HL-60/S4 treated with retinoic acid at 250 ng/mL for 4 days and 3 days (cell line): ENCODE results near the gene CNGB1.

Experiments
- in situ Hi-C: fragments of 300-500 bp; cut with MboI; formaldehyde crosslinking; loops from 2 replicates; pipeline ENCODE4 v1.7.0; 2022; ENCODE audit warnings: low sequenced_read_pairs

Gene CNGB1

DNA sequence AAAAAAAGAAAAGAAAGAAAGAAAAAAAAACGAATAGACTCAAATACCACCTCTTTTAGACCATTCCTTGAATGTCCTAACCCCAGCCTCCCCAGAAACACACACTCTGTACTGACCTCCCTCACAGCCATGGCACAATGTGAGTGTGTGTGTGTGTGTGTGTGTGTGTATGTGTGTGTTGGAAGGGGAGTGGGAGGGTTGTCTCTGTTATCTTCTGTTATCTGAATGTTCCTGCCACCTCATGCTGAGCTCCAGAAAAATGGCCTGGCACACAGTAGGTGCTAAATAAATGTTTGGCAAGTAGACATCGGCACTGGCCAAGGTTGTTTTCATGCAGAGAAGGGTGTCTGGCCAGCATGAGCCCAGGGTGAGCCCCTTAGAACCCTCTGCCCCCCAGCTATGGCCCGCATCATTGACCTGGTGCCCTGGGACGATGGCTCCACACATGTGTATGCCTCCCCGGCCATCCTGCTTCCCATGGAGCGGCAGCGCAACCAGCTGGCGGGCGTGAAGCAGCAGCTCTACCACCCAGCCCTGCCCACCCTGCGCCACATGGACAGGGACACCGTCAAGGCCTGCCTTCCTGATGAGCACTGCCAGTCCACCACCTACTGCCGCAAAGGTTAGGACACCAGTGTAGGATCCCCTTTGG, 6.6 kb upstream of the CNGB1 start:
- in situ Hi-C loops = no loop called here

DNA sequence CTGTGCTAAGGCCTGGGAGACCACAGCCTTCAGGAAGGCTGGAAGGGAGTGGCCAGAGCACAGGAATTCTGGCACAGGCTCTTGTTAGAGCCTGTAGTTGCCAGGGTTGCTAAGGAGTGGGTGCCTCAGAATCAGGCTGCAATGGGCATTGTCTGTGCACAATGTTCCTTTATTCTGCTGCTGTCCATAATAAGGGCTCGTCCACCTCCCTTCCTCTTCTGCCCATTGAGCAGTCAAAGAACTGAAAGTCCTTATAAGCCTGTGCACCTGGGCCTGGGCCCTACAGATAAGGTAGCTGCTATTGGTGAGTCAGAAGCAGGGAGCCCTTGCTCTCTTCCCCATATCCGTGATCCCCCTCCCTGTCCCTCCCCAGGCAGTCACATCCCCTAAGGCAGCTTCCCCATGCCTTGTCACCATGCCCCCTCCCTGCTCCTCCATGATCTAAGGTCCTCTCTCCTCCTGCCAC, 5.4 kb upstream of the CNGB1 start:
- in situ Hi-C loops = no loop called here

DNA sequence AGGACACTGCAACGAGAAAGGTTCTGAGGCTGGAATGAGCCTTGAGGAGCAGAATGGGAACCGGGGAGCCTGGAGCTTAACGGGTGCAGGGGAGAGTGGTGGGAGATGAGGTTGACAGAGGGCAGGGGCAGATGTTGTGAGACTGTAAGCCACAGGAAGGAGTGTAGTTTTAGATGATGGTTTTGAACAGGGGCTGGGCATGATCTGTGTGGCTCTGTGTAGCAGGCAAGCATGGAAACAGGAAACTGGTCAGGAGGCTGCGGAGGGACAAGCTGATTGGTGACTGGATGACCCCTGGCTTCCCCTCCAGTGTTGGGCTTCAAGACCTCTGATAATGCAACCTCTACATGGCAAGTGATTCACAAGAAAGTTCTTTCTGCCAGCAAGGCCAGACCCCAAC, 1.4 kb upstream of the CNGB1 start:
- in situ Hi-C loops = no loop called here

DNA sequence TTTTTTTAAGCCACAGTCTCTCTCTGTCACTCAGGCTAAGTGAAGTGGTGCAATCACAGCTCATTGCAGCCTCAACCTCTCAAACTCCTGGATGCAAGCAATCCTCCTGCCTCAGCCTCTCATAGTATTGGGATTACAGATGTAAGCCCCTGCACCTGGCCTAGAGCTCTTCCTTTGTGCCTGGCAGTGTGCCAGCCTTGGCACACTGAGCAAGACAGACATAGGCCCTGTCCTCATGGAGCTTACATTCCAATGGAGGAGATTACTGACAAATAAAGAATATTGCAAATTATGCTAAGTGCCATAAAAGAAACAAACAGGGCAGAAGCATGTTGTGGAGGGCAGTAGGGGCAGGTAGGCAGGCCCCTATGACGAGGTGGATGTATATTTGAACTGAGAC, 920 bp upstream of the CNGB1 start:
- in situ Hi-C loops = no loop called here

DNA sequence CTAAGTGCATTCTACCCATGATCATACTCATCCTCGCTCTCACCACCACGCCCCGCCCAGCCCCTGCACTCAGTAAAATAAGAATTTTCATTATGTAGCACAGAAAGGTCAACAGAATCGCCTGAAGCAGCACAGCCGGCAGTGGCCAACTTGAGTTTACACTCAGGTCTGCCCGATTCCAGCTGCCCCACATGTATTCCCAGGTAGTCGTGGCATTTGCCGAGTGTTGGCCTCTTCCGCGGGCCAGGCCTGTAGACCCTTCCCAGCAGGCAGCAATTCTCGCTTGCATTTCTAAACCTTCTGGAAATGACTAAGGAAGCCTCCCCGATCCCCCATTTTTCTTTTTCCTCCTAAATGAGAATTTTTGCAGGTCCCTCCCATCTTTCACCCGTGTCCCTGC, 609 bp downstream of the CNGB1 start:
- in situ Hi-C loops = no loop called here

- in situ Hi-C loops = no loop called here
Observed at GRCh38 chr16:57969451-57970123, 1.3 kb downstream of the CNGB1 start.

DNA sequence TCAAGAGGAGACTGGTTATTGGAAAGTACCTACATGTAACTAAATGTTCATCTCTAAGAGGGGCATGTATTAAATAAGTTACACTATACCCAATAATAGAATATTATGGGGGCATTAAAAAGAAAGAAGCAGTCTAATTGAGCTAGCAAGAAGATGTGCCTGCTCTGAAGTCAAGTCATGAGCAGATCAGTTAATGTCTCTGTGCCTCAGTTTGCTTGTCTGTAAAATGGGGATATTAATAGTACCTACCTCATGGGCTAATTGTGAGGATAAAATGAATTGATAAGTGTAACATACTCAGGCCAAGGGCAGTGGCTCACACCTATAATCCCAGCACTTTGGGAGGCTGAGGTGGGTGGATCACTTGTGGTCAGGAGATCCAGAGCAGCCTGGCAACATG, 3.0 kb downstream of the CNGB1 start:
- in situ Hi-C loops = no loop called here

- in situ Hi-C loops = no loop called here
Observed at GRCh38 chr16:57966986-57967385, 3.9 kb downstream of the CNGB1 start.

DNA sequence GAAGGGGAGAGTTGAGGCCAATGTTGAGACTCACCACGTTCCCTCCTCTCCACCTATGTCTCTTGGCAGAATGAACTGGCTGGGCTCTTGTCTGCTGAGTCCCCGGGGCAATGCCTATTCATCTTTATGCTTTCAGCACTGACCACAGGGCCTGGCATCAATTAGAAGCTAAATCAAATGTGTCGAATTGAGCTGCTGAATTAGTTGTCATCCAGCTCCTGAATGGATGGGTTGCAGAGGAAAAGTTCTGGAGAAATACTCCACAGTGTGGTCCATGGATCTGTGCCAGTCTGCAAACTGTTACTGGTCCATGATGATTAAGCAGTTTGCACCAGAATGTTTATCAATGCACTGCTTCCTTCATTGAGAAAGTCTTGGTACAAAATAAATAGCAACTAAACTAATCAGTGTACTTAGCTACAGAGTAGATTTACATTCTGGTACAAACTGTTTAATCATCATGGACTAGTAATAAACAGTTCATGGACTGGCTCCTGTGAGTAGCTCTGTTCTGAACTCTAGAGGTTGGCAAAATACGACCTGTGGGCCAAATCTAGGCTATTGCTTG, 4.6 kb downstream of the CNGB1 start:
- in situ Hi-C loops = no loop called here

GRCh38 chr16:57964157-57964700, 6.7 kb downstream of the CNGB1 start:
- in situ Hi-C loops = no loop called here

GRCh38 chr16:57962756-57963155, 8.2 kb downstream of the CNGB1 start:
- in situ Hi-C loops = no loop called here

- in situ Hi-C loops = no loop called here
Observed at GRCh38 chr16:57962046-57962445, 8.9 kb downstream of the CNGB1 start.

- in situ Hi-C loops = no loop called here
Observed at GRCh38 chr16:57961538-57961937, 9.4 kb downstream of the CNGB1 start.

DNA sequence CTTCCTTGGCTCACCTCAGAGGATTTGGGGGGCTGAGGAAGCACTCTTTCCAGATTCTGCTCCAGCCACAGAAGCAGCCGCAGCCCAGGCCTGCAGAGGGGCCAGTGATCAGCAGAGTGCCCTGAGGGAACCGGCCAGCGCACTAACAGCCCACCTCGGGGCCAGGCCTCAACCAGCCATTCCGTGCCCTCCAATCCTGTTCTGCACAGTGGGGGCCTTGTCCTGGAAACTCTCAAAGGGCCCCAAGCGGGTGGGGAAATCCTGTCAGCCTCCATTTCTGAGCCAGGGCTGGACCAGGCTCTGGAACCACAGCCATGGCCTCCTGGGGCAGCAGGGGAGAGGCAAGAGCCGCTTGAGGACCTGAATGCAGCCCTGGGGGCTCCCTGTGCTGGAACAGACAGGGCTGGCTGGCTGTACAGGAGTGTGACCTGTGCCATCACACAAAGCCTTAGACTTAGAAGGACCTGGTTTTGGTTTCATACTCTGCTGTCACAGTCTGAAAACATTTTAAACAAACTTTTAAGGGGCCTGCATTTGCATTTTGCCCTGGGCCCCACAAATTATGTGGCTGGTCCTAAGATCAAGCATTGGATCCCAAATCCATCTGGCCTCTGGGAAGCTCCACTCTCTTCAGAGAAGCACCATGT, 10.0 kb downstream of the CNGB1 start:
- in situ Hi-C loops = no loop called here

DNA sequence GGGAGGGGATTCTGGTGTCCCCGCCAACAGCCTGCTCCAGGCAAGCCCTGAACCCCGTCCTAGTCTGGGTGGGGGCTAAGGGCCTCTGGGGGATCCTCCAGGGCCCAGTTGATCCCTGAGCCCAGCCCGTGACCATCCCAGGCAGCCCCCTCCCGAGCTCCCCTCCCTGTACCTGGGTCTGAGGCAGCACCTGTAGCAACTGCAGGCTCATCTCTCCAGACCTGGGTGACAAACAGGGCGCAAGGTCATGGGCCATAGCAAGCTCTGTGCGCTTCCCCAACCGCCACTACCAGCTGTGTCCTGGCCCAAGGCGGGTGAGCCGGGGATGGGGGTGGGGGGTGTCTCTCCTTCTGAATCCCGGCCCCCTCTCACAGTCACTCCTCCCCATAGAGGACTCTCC, 10.6 kb downstream of the CNGB1 start:
- in situ Hi-C loops = no loop called here

- in situ Hi-C loops = no loop called here
Observed at GRCh38 chr16:57959804-57960203, 11.1 kb downstream of the CNGB1 start.

GRCh38 chr16:57959121-57959520, 11.8 kb downstream of the CNGB1 start:
- in situ Hi-C loops = no loop called here

- in situ Hi-C loops = no loop called here
Observed at GRCh38 chr16:57958544-57958943, 12.4 kb downstream of the CNGB1 start.

DNA sequence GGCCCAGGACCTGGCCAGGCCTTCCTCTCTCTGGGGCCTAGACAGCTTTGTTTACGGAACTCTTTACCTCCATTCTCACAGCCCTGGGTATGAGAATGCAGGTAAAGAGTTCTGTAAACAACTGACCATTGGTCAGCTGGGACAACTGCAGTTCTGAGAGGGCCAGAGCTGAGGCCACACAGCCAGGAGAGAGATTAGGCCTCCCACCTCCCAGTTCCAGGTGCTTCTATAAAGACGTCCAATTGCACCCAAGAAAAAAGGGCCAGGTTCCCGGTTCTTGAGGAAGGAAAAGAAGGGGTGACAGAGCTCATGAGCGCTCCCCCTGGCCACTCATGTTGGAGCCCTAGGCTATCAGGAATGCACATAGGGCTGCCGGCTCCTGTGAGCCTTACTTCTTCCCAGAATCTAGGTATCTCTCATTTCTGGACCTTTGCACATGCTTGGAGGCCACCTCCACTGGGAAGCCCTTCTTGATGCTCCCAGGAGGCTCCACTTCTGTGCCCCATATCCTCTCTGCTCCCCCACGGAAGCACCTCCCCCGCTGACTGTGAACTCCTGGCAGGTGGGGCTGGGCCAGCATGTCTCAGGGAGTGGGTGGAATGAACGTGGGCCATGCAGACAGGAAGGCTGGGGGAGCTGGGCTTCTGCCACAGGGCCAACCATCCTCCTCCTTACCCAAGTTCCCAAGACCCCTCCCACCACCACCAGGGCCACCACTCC, 13.1 kb downstream of the CNGB1 start:
- in situ Hi-C loops = no loop called here

DNA sequence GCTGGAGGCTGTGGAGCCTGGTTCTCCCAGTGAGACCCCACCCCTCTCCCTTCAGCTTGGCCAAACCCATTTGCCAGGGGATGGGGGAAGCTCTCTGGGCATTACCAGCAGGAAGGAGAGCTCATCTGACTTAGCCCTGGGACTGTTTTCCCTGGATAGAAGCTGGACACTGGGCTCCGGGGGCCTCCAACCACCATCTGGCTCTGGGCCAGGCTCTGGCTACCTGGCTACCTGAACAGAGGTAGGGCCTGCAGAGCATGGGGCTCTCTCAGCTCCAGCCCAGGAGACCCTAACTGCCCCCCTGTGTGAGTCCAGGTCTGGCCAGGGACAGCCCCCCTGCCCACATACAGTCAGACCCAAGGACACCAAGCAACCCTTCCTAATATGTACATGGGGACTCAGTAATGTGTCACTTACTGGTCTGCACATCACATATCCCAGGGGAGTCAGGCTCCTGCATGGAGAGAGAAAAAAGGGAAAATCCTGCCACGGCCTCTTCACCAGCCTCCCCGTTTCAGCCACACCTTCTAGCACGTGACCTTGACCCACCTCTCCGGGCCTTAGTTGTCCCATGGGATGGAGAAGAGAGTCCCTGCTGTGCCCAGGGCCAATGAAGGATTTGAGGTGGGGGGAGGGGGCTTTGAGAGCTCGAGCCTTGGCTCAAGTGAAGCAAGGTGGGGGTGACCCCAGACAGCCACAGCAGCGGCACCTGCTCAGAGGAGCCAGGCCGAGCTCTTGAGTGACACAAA, 13.8 kb downstream of the CNGB1 start:
- in situ Hi-C loops = no loop called here
